Uterus (tissue), 4 donors: ENCODE results near the gene CSNK1G2. TPM values are rescaled to one million over a fixed set of nuclear protein-coding genes. Genes with fewer than 3 reads are reported as not detected.

Experiments used
- DNase-seq, 2 donors: peaks; one replicate each; pipeline ENCODE4 v3.0.0-alpha.2; 2019 to 2020
- H3K27ac ChIP-seq, 2 donors: fragments of 200-600 bp; sonication (generic); 1 replicate in 1 of 2; 2 replicates in 1 of 2; pipeline ENCODE4 v1.5.1; 2016 to 2018
- H3K27me3 ChIP-seq, 2 donors: fragments of 200-600 bp; sonication (generic); one replicate each; pipeline ENCODE4 v1.5.1; 2018 to 2019; ENCODE audit warnings: control low read depth in 1 of 2
- H3K36me3 ChIP-seq, 2 donors: fragments of 200-600 bp; sonication (generic); one replicate each; pipeline ENCODE4 v1.5.1; 2019; ENCODE audit warnings: control low read depth in 1 of 2
- H3K4me1 ChIP-seq, 2 donors: fragments of 200-600 bp; sonication (generic); one replicate each; pipeline ENCODE4 v1.5.1; 2018 to 2019; ENCODE audit warnings: control low read depth in 1 of 2
- H3K4me3 ChIP-seq, 2 donors: fragments of 200-600 bp; sonication (generic); 1 replicate in 1 of 2; 2 replicates in 1 of 2; pipeline ENCODE4 v1.5.1; 2018 to 2019; ENCODE audit warnings: mild to moderate bottlenecking in 1 of 2
- H3K9me3 ChIP-seq, 2 donors: fragments of 200-600 bp; sonication (generic); one replicate each; pipeline ENCODE4 v1.5.1; 2019; ENCODE audit warnings: control low read depth in 1 of 2
- CTCF ChIP-seq, 4 experiments: fragments of 200-600 bp in 2 of 4; fragments of 450-650 bp in 2 of 4; sonication (generic) in 2 of 4; IDR thresholded peaks; one replicate each; pipeline ENCODE4 v1.5.1; 2016 to 2019; ENCODE audit warnings: antibody characterized with exemption in 4 of 4, mild to moderate bottlenecking in 2 of 4, moderate library complexity in 1 of 4
- POLR2A ChIP-seq, 2 donors: fragments of 450-650 bp; IDR thresholded peaks; one replicate each; pipeline ENCODE4 v1.6.1; 2016; ENCODE audit warnings: antibody characterized with exemption in 2 of 2, mild to moderate bottlenecking in 1 of 2, moderate library complexity in 1 of 2
- intact Hi-C: fragments of 100-400 bp; cut with DNase I; formaldehyde crosslinking; loops from one replicate; pipeline ENCODE4 v1.15.1; 2023; ENCODE audit warnings: low total_unique reads
- total RNA-seq, 4 donors: library from RNA; depleted of rRNA in 3 of 4; stranded (reverse); fragments of >200 nt in 3 of 4; gene quantifications; one replicate each; pipeline versions ENCODE4 v1.1.0 to v1.2.4, GENCODE V29; 2014 to 2023
- donor health status: DM: yes; HTN: yes; CAD: no.

The CSNK1G2 gene
- total RNA-seq, 4 donors from 2014 or later = 8.2 to 59.4 (median 46.7) TPM

- no peak overlapping the region for H3K4me3 ChIP-seq
- TF ChIP-seq CTCF (IDR thresholded peaks at IDR 0.05) (no peak), POLR2A (IDR thresholded peaks at IDR 0.05) (no peak)
- H3K27ac ChIP-seq = no peak overlapping the region
- H3K4me1 ChIP-seq = no peaks in the 10 kb centered on the region
- no peaks in the 10 kb centered on the region for H3K36me3 ChIP-seq
- no peaks in the 10 kb centered on the region for H3K9me3 ChIP-seq
- no peak for DNase-seq
- intact Hi-C loops = no loop called here
- H3K27me3 ChIP-seq = no peaks in the 10 kb centered on the region
These were observed 18.2 kb upstream of the CSNK1G2 start for GRCh38 chr19:1922803-1923202.

GRCh38 chr19:1923319-1923718 is 17.7 kb upstream of the CSNK1G2 start:
- Histone ChIP-seq H3K4me3 (no peak overlapping the region), H3K27me3 (no peaks in the 10 kb centered on the region), H3K36me3 (no peaks in the 10 kb centered on the region), H3K4me1 (no peaks in the 10 kb centered on the region), H3K27ac (no peak overlapping the region), H3K9me3 (no peaks in the 10 kb centered on the region)
- no peak for DNase-seq
- intact Hi-C loops = no loop called here
- TF ChIP-seq POLR2A (IDR thresholded peaks at IDR 0.05) (no peak), CTCF (IDR thresholded peaks at IDR 0.05) (no peak)

- TF ChIP-seq CTCF (IDR thresholded peaks at IDR 0.05) (no peak), POLR2A (IDR thresholded peaks at IDR 0.05) (no peak)
These were observed 16.5 kb upstream of the CSNK1G2 start for GRCh38 chr19:1924320-1924961.

GRCh38 chr19:1925544-1925943 is 15.4 kb upstream of the CSNK1G2 start:
- Histone ChIP-seq H3K27me3 (no peaks in the 10 kb centered on the region), H3K4me3 (no peak overlapping the region), H3K9me3 (no peaks in the 10 kb centered on the region), H3K4me1 (peaks cover 0 to 7% of the 10 kb centered on the region in 2 donors), H3K27ac (no peak overlapping the region), H3K36me3 (no peaks in the 10 kb centered on the region)
- DNase-seq = no peak
- intact Hi-C loops = no loop called here
- TF ChIP-seq CTCF (IDR thresholded peaks at IDR 0.05) (no peak), POLR2A (IDR thresholded peaks at IDR 0.05) (no peak)

More at GRCh38 chr19:1924320-1924961, 16.5 kb upstream of the CSNK1G2 start:
- no peaks in the 10 kb centered on the region for H3K9me3 ChIP-seq
- no peak for DNase-seq
- H3K36me3 ChIP-seq = no peaks in the 10 kb centered on the region
- no peak overlapping the region for H3K27ac ChIP-seq
- intact Hi-C loops = no loop called here
- peaks cover 0 to 3% of the 10 kb centered on the region in 2 donors for H3K4me1 ChIP-seq
- no peak overlapping the region for H3K4me3 ChIP-seq
- H3K27me3 ChIP-seq = no peaks in the 10 kb centered on the region

GRCh38 chr19:1929021-1929742 is 11.8 kb upstream of the CSNK1G2 start:
- no peaks in the 10 kb centered on the region for H3K27me3 ChIP-seq
- H3K27ac ChIP-seq = no peak overlapping the region
- TF ChIP-seq CTCF (IDR thresholded peaks at IDR 0.05) (peak; percentile 88 to 93 (median 90)), POLR2A (IDR thresholded peaks at IDR 0.05) (peak in 1 of 2 donors; percentile 18)
- intact Hi-C loops = no loop called here
- peak overlapping the region; percentile 19 to 23 for H3K4me3 ChIP-seq
- peak; percentile 67 to 72 for DNase-seq
- peaks cover 0 to 7% of the 10 kb centered on the region in 2 donors for H3K4me1 ChIP-seq
- no peaks in the 10 kb centered on the region for H3K9me3 ChIP-seq
- H3K36me3 ChIP-seq = no peaks in the 10 kb centered on the region
